Smooth muscle cell (in vitro differentiated cells): ENCODE results near the gene SERTM1. TPM values are rescaled to one million over a fixed set of nuclear protein-coding genes. Genes with fewer than 3 reads are reported as not detected.
A peak's percentile ranks its signal among the peaks of the same experiment; 100 is the strongest.

ENCODE experiments used
- DNase-seq: peaks from one replicate; lab custom pipeline; 2025; ENCODE audit not compliant: unreplicated experiment; lab: John Stamatoyannopoulos, UW
- H2AFZ ChIP-seq: fragments of 200-600 bp; sonication (generic); 2 replicates; pipeline ENCODE4 v1.6.0; 2016; ENCODE audit warnings: antibody characterized with exemption, low read depth, mild to moderate bottlenecking
- H3F3A ChIP-seq: fragments of 200-600 bp; sonication (generic); 2 replicates; pipeline ENCODE4 v1.6.0; 2017; ENCODE audit warnings: antibody characterized with exemption, low read depth
- H3K27ac ChIP-seq: fragments of 200-600 bp; sonication (generic); 2 replicates; pipeline ENCODE4 v1.5.1; 2016; ENCODE audit warnings: low read depth, mild to moderate bottlenecking
- H3K27me3 ChIP-seq: fragments of 200-600 bp; sonication (generic); 2 replicates; pipeline ENCODE4 v1.6.1; 2016; ENCODE audit warnings: low read depth, mild to moderate bottlenecking
- H3K36me3 ChIP-seq: fragments of 200-600 bp; sonication (generic); 2 replicates; pipeline ENCODE4 v1.5.1; 2016; ENCODE audit warnings: low read depth
- H3K4me1 ChIP-seq: fragments of 200-600 bp; sonication (generic); 2 replicates; pipeline ENCODE4 v1.5.1; 2016; ENCODE audit warnings: low read depth
- H3K4me2 ChIP-seq: fragments of 200-600 bp; sonication (generic); 2 replicates; pipeline ENCODE4 v1.6.0; 2016; ENCODE audit warnings: mild to moderate bottlenecking
- H3K4me3 ChIP-seq: fragments of 200-600 bp; sonication (generic); 2 replicates; pipeline ENCODE4 v1.5.1; 2016; ENCODE audit warnings: mild to moderate bottlenecking
- H3K79me2 ChIP-seq: fragments of 200-600 bp; sonication (generic); 2 replicates; pipeline ENCODE4 v1.6.0; 2016; ENCODE audit warnings: low read depth, mild to moderate bottlenecking
- H3K9ac ChIP-seq: fragments of 200-600 bp; sonication (generic); 2 replicates; pipeline ENCODE4 v1.6.0; 2016; ENCODE audit warnings: low read depth
- H3K9me3 ChIP-seq: fragments of 200-600 bp; sonication (generic); replicated peaks from 2 replicates; pipeline ENCODE4 v1.5.1; 2016; ENCODE audit warnings: low read depth
- H4K20me1 ChIP-seq: fragments of 200-600 bp; sonication (generic); 2 replicates; pipeline ENCODE4 v1.6.0; 2016; ENCODE audit warnings: low read depth
- CTCF ChIP-seq: fragments of 200-600 bp; sonication (generic); IDR thresholded peaks from 2 replicates; pipeline ENCODE4 v1.5.1; 2017; ENCODE audit warnings: borderline replicate concordance, mild to moderate bottlenecking, antibody characterized with exemption; ENCODE audit not compliant: insufficient read depth, poor library complexity, severe bottlenecking
- WGBS: methylation state at CpG from one replicate; pipeline ENCODE4 v1.1.7; 2016; ENCODE audit warnings: low lambda C conversion rate; 5-methylcytosine and 5-hydroxymethylcytosine counted together
- polyA plus RNA-seq: library from polyadenylated mRNA; unstranded; fragments of >200 nt; fragmentation: Nextera tagmentation; extraction: Ambion mirVana; gene quantifications from 2 replicates; pipeline ENCODE4 v1.2.1, GENCODE V29; 2016
- total RNA-seq: library from RNA; depleted of rRNA; stranded (reverse); fragments of >200 nt; gene quantifications from 2 replicates; pipeline ENCODE4 v1.2.3, GENCODE V29; 2014

SERTM1 gene
- total and polyA plus RNA-seq, 2 experiments from 2014 or later, result not detected

- DNase-seq, result no peak
- Histone ChIP-seq H3K79me2 (no peaks in the 10 kb centered on the region), H3K27me3 (peaks cover 2% of the 10 kb centered on the region), H3F3A (no peaks in the 10 kb centered on the region), H3K4me3 (no peak overlapping the region), H3K36me3 (no peaks in the 10 kb centered on the region), H3K4me1 (no peaks in the 10 kb centered on the region), H4K20me1 (no peaks in the 10 kb centered on the region), H3K9ac (no peak overlapping the region), H2AFZ (no peak overlapping the region), H3K4me2 (no peak overlapping the region), H3K9me3 (no peaks in the 10 kb centered on the region), H3K27ac (no peak overlapping the region)
- WGBS, result 85% methylated on average over 3 of the region's 3 CpGs
- TF ChIP-seq CTCF, result no peak
Measured at GRCh38 chr13:36665630-36666029, 8.2 kb upstream of the SERTM1 start.

GRCh38 chr13:36666477-36667229, 7.2 kb upstream of the SERTM1 start:
- H3K4me3 ChIP-seq, result no peak overlapping the region
- peaks cover 13% of the 10 kb centered on the region for H3K27me3 ChIP-seq
- H3K4me2 ChIP-seq, result peak overlapping the region; percentile 39
- no peaks in the 10 kb centered on the region for H3K4me1 ChIP-seq
- no peaks in the 10 kb centered on the region for H3K79me2 ChIP-seq
- no peaks in the 10 kb centered on the region for H3F3A ChIP-seq
- TF ChIP-seq CTCF, result no peak
- H3K9me3 ChIP-seq, result no peaks in the 10 kb centered on the region
- no peak overlapping the region for H3K9ac ChIP-seq
- no peaks in the 10 kb centered on the region for H3K36me3 ChIP-seq
- DNase-seq, result no peak
- 41% methylated on average over 9 of the region's 9 CpGs for WGBS
- H4K20me1 ChIP-seq, result no peaks in the 10 kb centered on the region
- H3K27ac ChIP-seq, result no peak overlapping the region
- no peak overlapping the region for H2AFZ ChIP-seq

GRCh38 chr13:36668316-36668715, 5.5 kb upstream of the SERTM1 start:
- Histone ChIP-seq H3K4me2 (no peak overlapping the region), H3F3A (no peaks in the 10 kb centered on the region), H3K4me1 (no peaks in the 10 kb centered on the region), H3K36me3 (no peaks in the 10 kb centered on the region), H3K9ac (no peak overlapping the region), H2AFZ (no peak overlapping the region), H4K20me1 (no peaks in the 10 kb centered on the region), H3K9me3 (no peaks in the 10 kb centered on the region), H3K27ac (no peak overlapping the region), H3K27me3 (peaks cover 28% of the 10 kb centered on the region), H3K4me3 (no peak overlapping the region), H3K79me2 (no peaks in the 10 kb centered on the region)
- DNase-seq, result no peak
- no peak for TF ChIP-seq CTCF
- WGBS, result 91% methylated on average over 2 of the region's 2 CpGs

GRCh38 chr13:36673352-36673751, 468 bp upstream of the SERTM1 start:
- WGBS, result 55% methylated on average over 11 of the region's 11 CpGs
- H4K20me1 ChIP-seq, result no peaks in the 10 kb centered on the region
- H2AFZ ChIP-seq, result no peak overlapping the region
- no peak overlapping the region for H3K27ac ChIP-seq
- H3K79me2 ChIP-seq, result no peaks in the 10 kb centered on the region
- H3K9ac ChIP-seq, result no peak overlapping the region
- no peaks in the 10 kb centered on the region for H3F3A ChIP-seq
- H3K4me1 ChIP-seq, result no peaks in the 10 kb centered on the region
- peak overlapping the region; percentile 49 for H3K4me3 ChIP-seq
- peak overlapping the region; percentile 89 for H3K4me2 ChIP-seq
- peaks cover 75% of the 10 kb centered on the region for H3K27me3 ChIP-seq
- no peaks in the 10 kb centered on the region for H3K9me3 ChIP-seq
- no peaks in the 10 kb centered on the region for H3K36me3 ChIP-seq
- no peak for TF ChIP-seq CTCF
- DNase-seq, result no peak
